SU-DHL-6 (cell line): ENCODE results near the gene ZNF580.

Experiments
- EZH2phosphoT487 ChIP-seq: fragments of 200-600 bp; sonication (generic), shearing (Covaris generic); conservative IDR thresholded peaks from 2 replicates; pipeline ENCODE4 v1.6.1; 2018; ENCODE audit warnings: mild to moderate bottlenecking, antibody characterized with exemption, low read length, moderate library complexity, mixed read lengths
- TF ChIP-seq, protein P1 (sequence below): fragments of 200-600 bp; sonication (generic); IDR thresholded peaks from one replicate; pipeline ENCODE4 v1.5.1; 2017; ENCODE audit warnings: antibody characterized with exemption, mild to moderate bottlenecking, low read length, moderate library complexity; ENCODE audit not compliant: insufficient read depth, poor library complexity, severe bottlenecking

DNA sequence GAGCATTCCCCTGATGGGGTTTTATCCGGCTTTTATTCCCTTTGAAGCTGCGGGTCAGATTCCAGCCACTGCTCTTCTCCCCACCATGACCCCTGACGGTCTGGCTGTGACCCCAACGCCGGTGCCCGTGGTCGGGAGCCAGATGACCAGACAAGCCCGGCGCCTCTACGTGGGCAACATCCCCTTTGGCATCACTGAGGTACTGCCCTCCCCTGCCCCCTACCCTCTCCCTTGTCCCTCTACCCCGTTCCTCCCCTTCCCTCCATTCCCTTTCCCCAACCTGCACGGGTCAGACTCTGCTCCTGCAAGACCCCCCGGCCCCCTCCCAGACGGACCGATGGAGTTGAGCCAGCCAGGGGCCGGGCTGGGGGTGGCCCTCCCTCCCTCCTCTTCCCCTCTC lies 20.2 kb downstream of the ZNF580 start:
- TF ChIP-seq EZH2phosphoT487 = no peak
- TF ChIP-seq, protein P1, sequence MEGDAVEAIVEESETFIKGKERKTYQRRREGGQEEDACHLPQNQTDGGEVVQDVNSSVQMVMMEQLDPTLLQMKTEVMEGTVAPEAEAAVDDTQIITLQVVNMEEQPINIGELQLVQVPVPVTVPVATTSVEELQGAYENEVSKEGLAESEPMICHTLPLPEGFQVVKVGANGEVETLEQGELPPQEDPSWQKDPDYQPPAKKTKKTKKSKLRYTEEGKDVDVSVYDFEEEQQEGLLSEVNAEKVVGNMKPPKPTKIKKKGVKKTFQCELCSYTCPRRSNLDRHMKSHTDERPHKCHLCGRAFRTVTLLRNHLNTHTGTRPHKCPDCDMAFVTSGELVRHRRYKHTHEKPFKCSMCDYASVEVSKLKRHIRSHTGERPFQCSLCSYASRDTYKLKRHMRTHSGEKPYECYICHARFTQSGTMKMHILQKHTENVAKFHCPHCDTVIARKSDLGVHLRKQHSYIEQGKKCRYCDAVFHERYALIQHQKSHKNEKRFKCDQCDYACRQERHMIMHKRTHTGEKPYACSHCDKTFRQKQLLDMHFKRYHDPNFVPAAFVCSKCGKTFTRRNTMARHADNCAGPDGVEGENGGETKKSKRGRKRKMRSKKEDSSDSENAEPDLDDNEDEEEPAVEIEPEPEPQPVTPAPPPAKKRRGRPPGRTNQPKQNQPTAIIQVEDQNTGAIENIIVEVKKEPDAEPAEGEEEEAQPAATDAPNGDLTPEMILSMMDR = no peak
